IMR-90 (cell line): Measurements from ENCODE around the gene ZMYND11. TPM values are rescaled to one million over a fixed set of nuclear protein-coding genes. Genes with fewer than 3 reads are reported as not detected.

ENCODE experiments used
- ATAC-seq: fragments of 200-7000 bp; cut with Tn5 transposase; 2 replicates; pipeline ENCODE4 v1.9.1; 2020; ENCODE audit warnings: low read depth, mild to moderate bottlenecking, moderate library complexity
- BruUV-seq: library from RNA; stranded (reverse); fragments of 400-500 nt; replicated peaks from 2 replicates; lab custom pipeline; 2021; lab: Mats Ljungman, UMichigan
- CTCF ChIA-PET: fragments of 300-600 bp; formaldehyde crosslinking; extraction: SDS; loops from one replicate; lab custom pipeline; 2021; ENCODE audit warnings: antibody characterized with exemption; lab: Yijun Ruan, JAX
- POLR2A ChIA-PET: fragments of 300-600 bp; sonication (Branson Sonifier 250); formaldehyde crosslinking; loops from one replicate; lab custom pipeline; 2022; ENCODE audit warnings: antibody characterized with exemption; ENCODE audit not compliant: unreplicated experiment; lab: Charles Lee
- DNase-seq: peaks from one replicate; pipeline ENCODE4 v3.0.0; 2013
- H2AFZ ChIP-seq: replicated peaks from 2 replicates; pipeline ENCODE3; 2013; ENCODE audit warnings: low read length, mild to moderate bottlenecking; ENCODE audit not compliant: poor library complexity
- H2AK5ac ChIP-seq: 2 replicates; pipeline ENCODE4 v1.6.1; 2013; ENCODE audit warnings: low read depth, low read length, inconsistent platforms
- H2AK9ac ChIP-seq: replicated peaks from 2 replicates; pipeline ENCODE3; 2013; ENCODE audit warnings: mild to moderate bottlenecking, low read depth, low read length, moderate library complexity; ENCODE audit not compliant: poor library complexity
- H2BK120ac ChIP-seq: 2 replicates; pipeline ENCODE4 v1.6.1; 2013; ENCODE audit warnings: low read depth, low read length, inconsistent platforms
- H2BK15ac ChIP-seq: 3 replicates; pipeline ENCODE4 v1.6.1; 2013; ENCODE audit warnings: low read depth, low read length, inconsistent platforms
- H2BK20ac ChIP-seq: 2 replicates; pipeline ENCODE4 v1.6.1; 2013; ENCODE audit warnings: low read depth, mild to moderate bottlenecking, inconsistent platforms, low read length, moderate library complexity
- H2BK5ac ChIP-seq: 2 replicates; pipeline ENCODE4 v1.6.1; 2013; ENCODE audit warnings: mild to moderate bottlenecking, low read depth, low read length, inconsistent platforms; ENCODE audit not compliant: poor library complexity, severe bottlenecking
- H3K14ac ChIP-seq: replicated peaks from 2 replicates; pipeline ENCODE4 v1.6.1; 2013; ENCODE audit warnings: low read depth, low read length, inconsistent platforms
- H3K18ac ChIP-seq: 2 replicates; pipeline ENCODE4 v1.6.1; 2013; ENCODE audit warnings: low read depth, low read length, control low read depth
- H3K23ac ChIP-seq: 2 replicates; pipeline ENCODE4 v1.6.1; 2013; ENCODE audit warnings: low read depth, low read length, inconsistent platforms
- H3K27ac ChIP-seq: 2 replicates; pipeline ENCODE4 v1.5.1; 2013; ENCODE audit warnings: mild to moderate bottlenecking, control low read depth, low read length; ENCODE audit not compliant: insufficient read depth
- H3K27me3 ChIP-seq: 2 replicates; pipeline ENCODE4 v1.6.1; 2013; ENCODE audit warnings: low read length; ENCODE audit not compliant: control insufficient read depth, insufficient read depth
- H3K36me3 ChIP-seq: 2 replicates; pipeline ENCODE4 v1.6.1; 2013; ENCODE audit warnings: low read length, mixed read lengths; ENCODE audit not compliant: control insufficient read depth, insufficient read depth
- H3K4ac ChIP-seq: 2 replicates; pipeline ENCODE4 v1.6.1; 2013; ENCODE audit warnings: low read depth, low read length, inconsistent platforms
- H3K4me1 ChIP-seq: 2 replicates; pipeline ENCODE4 v1.6.1; 2013; ENCODE audit warnings: low read length, mixed read lengths; ENCODE audit not compliant: control insufficient read depth, insufficient read depth
- H3K4me2 ChIP-seq: 2 replicates; pipeline ENCODE4 v1.6.1; 2013; ENCODE audit warnings: low read depth, mild to moderate bottlenecking, control low read depth, low read length, moderate library complexity
- H3K4me3 ChIP-seq: 2 replicates; pipeline ENCODE4 v1.5.1; 2013; ENCODE audit warnings: low read depth, mild to moderate bottlenecking, control low read depth, low read length, moderate library complexity; ENCODE audit not compliant: insufficient read depth
- H3K56ac ChIP-seq: 2 replicates; pipeline ENCODE4 v1.6.1; 2013; ENCODE audit warnings: low read length, inconsistent platforms; ENCODE audit not compliant: insufficient read depth; ENCODE audit errors: extremely low read depth
- H3K79me1 ChIP-seq, 2 experiments: 2 replicates each; pipeline ENCODE4 v1.6.1; 2013; ENCODE audit warnings: low read length in 2 of 2, inconsistent platforms in 1 of 2, low read depth in 1 of 2
- H3K9ac ChIP-seq: 2 replicates; pipeline ENCODE4 v1.6.1; 2013; ENCODE audit warnings: low read depth, low read length, control low read depth
- H3K9me1 ChIP-seq: 2 replicates; pipeline ENCODE4 v1.6.1; 2013; ENCODE audit warnings: low read length, inconsistent platforms; ENCODE audit not compliant: insufficient read depth
- H3K9me3 ChIP-seq: 2 replicates; pipeline ENCODE4 v1.6.1; 2013; ENCODE audit warnings: low read length; ENCODE audit not compliant: control insufficient read depth, insufficient read depth
- H4K20me1 ChIP-seq: 2 replicates; pipeline ENCODE4 v1.6.1; 2013; ENCODE audit warnings: low read length, inconsistent platforms; ENCODE audit not compliant: insufficient read depth
- H4K5ac ChIP-seq: 2 replicates; pipeline ENCODE4 v1.6.1; 2013; ENCODE audit warnings: mild to moderate bottlenecking, low read depth, low read length, control low read depth
- H4K8ac ChIP-seq, 2 experiments: 2 replicates each; pipeline ENCODE4 v1.6.1; 2013; ENCODE audit warnings: low read depth in 2 of 2, low read length in 2 of 2, control low read depth in 1 of 2, inconsistent platforms in 1 of 2
- H4K91ac ChIP-seq: 2 replicates; pipeline ENCODE4 v1.6.1; 2013; ENCODE audit warnings: low read depth, low read length, inconsistent platforms; ENCODE audit not compliant: insufficient read depth
- POLR2A ChIP-seq: IDR thresholded peaks from 2 replicates; pipeline ENCODE4 v1.6.1; 2012; ENCODE audit warnings: mild to moderate bottlenecking, low read depth, low read length
- RAD21 ChIP-seq: IDR thresholded peaks from 2 replicates; pipeline ENCODE4 v1.6.1; 2012; ENCODE audit warnings: low read length, improper control_type of control experiment
- RFX5 ChIP-seq: IDR thresholded peaks from 2 replicates; pipeline ENCODE4 v1.8.0; 2012; ENCODE audit warnings: low read depth, mild to moderate bottlenecking, low read length, moderate library complexity
- USF2 ChIP-seq: fragments of 150-350 bp; IDR thresholded peaks from 2 replicates; pipeline ENCODE4 v1.6.1; 2017; ENCODE audit warnings: mild to moderate bottlenecking, antibody characterized with exemption, low read length, low read depth
- WGBS, 2 experiments: methylation state at CpG; one replicate each; pipeline versions ENCODE4 v1.1.5 to v1.1.7; 2013; ENCODE audit warnings: missing lambda C conversion rate in 2 of 2; ENCODE audit not compliant: insufficient read length in 1 of 2; ENCODE audit errors: extremely low coverage in 2 of 2; 5-methylcytosine and 5-hydroxymethylcytosine counted together
- dilution Hi-C: fragments of 300-500 bp; cut with HindIII; formaldehyde crosslinking; loops from one replicate; pipeline ENCODE4 v1.14.3; 2018; ENCODE audit warnings: low sequenced_read_pairs; ENCODE audit not compliant: unreplicated experiment
- in situ Hi-C: fragments of 300-500 bp; cut with MboI; formaldehyde crosslinking; loops from 3 replicates; pipeline ENCODE4 v1.14.3; 2019; ENCODE audit warnings: low sequenced_read_pairs, inconsistent platforms, mixed read lengths
- intact Hi-C: fragments of 100-400 bp; cut with micrococcal nuclease; formaldehyde crosslinking; loops from 2 replicates; pipeline ENCODE4 v1.10.0; 2022
- polyA plus RNA-seq, 3 experiments: library from polyadenylated mRNA; depleted of rRNA; stranded (reverse); fragments of >200 nt; gene quantifications; 2 replicates each; pipeline ENCODE4 v1.2.3, GENCODE V29; 2012; ENCODE audit warnings: low replicate concordance in 1 of 3
- total RNA-seq: library from RNA; depleted of rRNA; stranded (reverse); fragments of >200 nt; gene quantifications from 2 replicates; pipeline ENCODE4 v1.2.3, GENCODE V29; 2012
- TF ChIP-seq, protein P1 (sequence below): fragments of 150-350 bp; IDR thresholded peaks from 2 replicates; pipeline ENCODE4 v1.6.1; 2016; ENCODE audit warnings: low read depth, mild to moderate bottlenecking, low read length, moderate library complexity, borderline replicate concordance

ZMYND11 gene
- total and polyA plus RNA-seq, 2 of the 4 experiments (the other 2 are of a cell fraction), result 39.5 to 72.2 TPM

DNA sequence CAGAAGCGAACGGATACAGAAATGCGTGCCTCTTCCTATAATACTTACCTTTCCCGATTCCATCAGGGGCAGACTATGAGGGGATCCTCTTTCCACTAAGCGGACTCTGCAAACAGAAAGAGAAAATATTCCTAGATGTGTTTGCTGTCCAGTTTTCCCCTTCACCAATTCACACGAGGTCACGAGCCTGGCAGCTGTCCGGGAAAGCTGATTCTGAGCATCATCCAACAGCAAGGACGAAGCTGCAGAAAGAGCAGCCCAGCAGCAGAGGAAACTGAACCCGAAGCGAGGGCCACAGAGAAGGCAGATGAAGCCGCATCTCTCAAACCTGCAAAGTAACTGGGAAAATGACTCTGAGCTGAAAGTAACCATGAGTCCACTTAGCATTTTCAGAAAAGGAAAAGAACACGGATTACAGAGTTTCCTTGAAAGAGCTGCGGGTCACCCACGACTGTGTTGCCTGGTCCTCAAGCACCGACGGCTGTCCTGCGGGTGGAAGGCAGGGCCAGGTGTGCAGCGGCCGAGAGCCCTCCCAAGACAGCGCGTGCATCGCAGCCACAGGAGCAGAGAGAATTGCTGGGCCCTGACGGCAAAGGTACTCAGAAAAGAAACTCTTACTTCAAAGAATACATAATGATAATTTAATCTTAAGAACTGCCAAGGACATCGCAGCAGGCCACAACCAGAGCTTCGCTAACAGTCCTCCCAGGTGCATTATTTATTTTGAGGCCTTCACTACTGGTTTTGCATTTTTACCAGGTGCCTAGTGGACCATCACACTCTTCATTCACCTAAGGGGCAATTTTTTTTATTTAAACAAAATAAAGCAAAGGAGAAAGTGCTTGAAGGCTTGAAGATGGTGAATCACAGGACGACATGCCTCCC lies 153.3 kb downstream of the ZMYND11 start (continued):
- TF ChIP-seq USF2, result no peak

GRCh38 chr10:289581-289980 lies 154.3 kb downstream of the ZMYND11 start:
- Histone ChIP-seq H3K79me1 (peaks cover 10 to 43% of the 10 kb centered on the region in 2 experiments), H3K9me3 (0 out of 2 replicates have a peak, but pooled peaks cover 2% of the 10 kb centered on the region), H3K18ac (no peak overlapping the region), H3K4me3 (no peak overlapping the region), H3K23ac (no peak overlapping the region), H2AK5ac (no peak overlapping the region), H3K14ac (no peak overlapping the region), H2BK20ac (no peak overlapping the region), H2AFZ (no peak overlapping the region), H3K9me1 (peaks cover 18% of the 10 kb centered on the region), H3K27me3 (no peaks in the 10 kb centered on the region), H2AK9ac (no peak overlapping the region), H2BK5ac (no peak overlapping the region), H2BK15ac (no peak overlapping the region), H3K27ac (no peak overlapping the region), H4K8ac (no peak overlapping the region), H4K20me1 (peaks cover 3% of the 10 kb centered on the region), H3K4me1 (peaks cover 7% of the 10 kb centered on the region), H4K5ac (no peak overlapping the region), H3K4me2 (no peak overlapping the region), H3K4ac (no peak overlapping the region), H4K91ac (no peak overlapping the region), H3K36me3 (peaks cover 39% of the 10 kb centered on the region), H3K56ac (no peak overlapping the region), H3K9ac (no peak overlapping the region), H2BK120ac (no peak overlapping the region)
- POLR2A ChIA-PET, result no interaction called here
- CTCF ChIA-PET, result no interaction called here
- WGBS, 2 experiments, result 100% methylated on average over 1 of the region's 9 CpGs; no CpG with 5 or more reads in 1 of the 2 experiments
- dilution Hi-C loops (no loop called here), in situ Hi-C loops (no loop called here), intact Hi-C loops (no loop called here)
- DNase-seq (no peak), ATAC-seq (no peak)
- BruUV-seq, result no TSS peak
- TF ChIP-seq, protein P1, sequence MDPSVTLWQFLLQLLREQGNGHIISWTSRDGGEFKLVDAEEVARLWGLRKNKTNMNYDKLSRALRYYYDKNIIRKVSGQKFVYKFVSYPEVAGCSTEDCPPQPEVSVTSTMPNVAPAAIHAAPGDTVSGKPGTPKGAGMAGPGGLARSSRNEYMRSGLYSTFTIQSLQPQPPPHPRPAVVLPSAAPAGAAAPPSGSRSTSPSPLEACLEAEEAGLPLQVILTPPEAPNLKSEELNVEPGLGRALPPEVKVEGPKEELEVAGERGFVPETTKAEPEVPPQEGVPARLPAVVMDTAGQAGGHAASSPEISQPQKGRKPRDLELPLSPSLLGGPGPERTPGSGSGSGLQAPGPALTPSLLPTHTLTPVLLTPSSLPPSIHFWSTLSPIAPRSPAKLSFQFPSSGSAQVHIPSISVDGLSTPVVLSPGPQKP, result no peak
- TF ChIP-seq RAD21 (no peak), POLR2A (no peak), RFX5 (no peak)
